Calu3 (cell line): ENCODE measurements around the gene FRMD5. TPM values are rescaled to one million over a fixed set of nuclear protein-coding genes. Genes with fewer than 3 reads are reported as not detected.

Source experiments
- BruUV-seq: library from RNA; stranded (reverse); fragments of 400-500 nt; replicated peaks from 2 replicates; lab custom pipeline; 2021; lab: Mats Ljungman, UMichigan
- CTCF ChIA-PET: fragments of 300-600 bp; sonication (Branson Sonifier 250); formaldehyde crosslinking; loops from one replicate; lab custom pipeline; 2022; ENCODE audit warnings: antibody characterized with exemption; lab: Charles Lee
- DNase-seq: peaks from one replicate; pipeline ENCODE4 v3.0.0; 2022
- H3K27ac Mint-ChIP-seq: one replicate; pipeline ENCODE4 v1.8.0; 2022; ENCODE audit warnings: mixed read lengths; ENCODE audit not compliant: unreplicated experiment
- H3K27me3 Mint-ChIP-seq: one replicate; pipeline ENCODE4 v1.8.0; 2022; ENCODE audit warnings: mixed read lengths; ENCODE audit not compliant: unreplicated experiment
- H3K36me3 Mint-ChIP-seq: one replicate; pipeline ENCODE4 v1.8.0; 2022; ENCODE audit warnings: mild to moderate bottlenecking, moderate library complexity, mixed read lengths; ENCODE audit not compliant: insufficient read depth, unreplicated experiment
- H3K4me1 Mint-ChIP-seq: one replicate; pipeline ENCODE4 v1.8.0; 2022; ENCODE audit warnings: mild to moderate bottlenecking, low read depth, mixed read lengths; ENCODE audit not compliant: unreplicated experiment
- H3K4me3 Mint-ChIP-seq: one replicate; pipeline ENCODE4 v1.8.0; 2022; ENCODE audit warnings: mild to moderate bottlenecking, low read depth, moderate library complexity, mixed read lengths; ENCODE audit not compliant: unreplicated experiment
- H3K9me3 Mint-ChIP-seq: one replicate; pipeline ENCODE4 v1.8.0; 2022; ENCODE audit warnings: low read depth, mixed read lengths; ENCODE audit not compliant: unreplicated experiment
- intact Hi-C: fragments of 100-400 bp; cut with micrococcal nuclease; formaldehyde crosslinking; loops from one replicate; pipeline ENCODE4 v1.10.0; 2022; ENCODE audit not compliant: unreplicated experiment
- total RNA-seq: library from RNA; stranded (reverse); gene quantifications from 2 replicates; pipeline ENCODE4 v1.2.3, GENCODE V29; 2022
- TF ChIP-seq, protein P1 (sequence below): fragments of 200-600 bp; IDR thresholded peaks from one replicate; pipeline ENCODE4 v1.8.0; 2022; ENCODE audit warnings: antibody characterized with exemption; ENCODE audit not compliant: unreplicated experiment

Gene FRMD5
- total RNA-seq, 1 experiment from 2014 or later = 10.9 TPM

DNA sequence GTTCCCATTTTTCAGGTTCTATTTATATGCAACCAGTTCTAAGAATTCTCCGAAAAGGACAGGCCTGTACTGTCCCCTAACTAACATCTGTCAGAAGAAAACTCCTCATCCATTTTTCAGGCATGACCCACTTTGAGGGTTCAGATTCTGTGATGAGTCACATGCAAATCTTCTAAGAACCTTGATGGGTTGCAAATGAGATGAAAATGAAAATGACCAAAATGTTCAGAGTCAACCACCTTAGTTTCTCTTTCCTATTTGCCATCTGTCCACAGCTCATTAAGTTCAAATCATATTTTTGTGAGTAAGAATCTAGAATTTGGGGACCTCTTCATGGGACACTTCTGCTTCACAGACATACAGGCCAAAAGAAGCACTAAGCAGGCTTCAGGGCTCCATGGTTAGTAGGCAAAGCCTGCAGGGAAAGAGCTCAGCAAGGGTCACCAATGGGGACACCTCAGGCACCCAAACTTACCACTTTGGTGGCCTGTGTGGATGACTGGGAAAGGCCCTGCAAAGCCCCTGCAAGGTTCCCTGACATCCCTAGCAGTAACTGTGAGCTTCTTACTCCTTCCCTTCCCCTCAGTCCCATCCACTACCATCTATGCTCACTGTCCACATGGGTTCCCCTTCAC is 246.3 kb downstream of the FRMD5 start:
- TF ChIP-seq, protein P1, sequence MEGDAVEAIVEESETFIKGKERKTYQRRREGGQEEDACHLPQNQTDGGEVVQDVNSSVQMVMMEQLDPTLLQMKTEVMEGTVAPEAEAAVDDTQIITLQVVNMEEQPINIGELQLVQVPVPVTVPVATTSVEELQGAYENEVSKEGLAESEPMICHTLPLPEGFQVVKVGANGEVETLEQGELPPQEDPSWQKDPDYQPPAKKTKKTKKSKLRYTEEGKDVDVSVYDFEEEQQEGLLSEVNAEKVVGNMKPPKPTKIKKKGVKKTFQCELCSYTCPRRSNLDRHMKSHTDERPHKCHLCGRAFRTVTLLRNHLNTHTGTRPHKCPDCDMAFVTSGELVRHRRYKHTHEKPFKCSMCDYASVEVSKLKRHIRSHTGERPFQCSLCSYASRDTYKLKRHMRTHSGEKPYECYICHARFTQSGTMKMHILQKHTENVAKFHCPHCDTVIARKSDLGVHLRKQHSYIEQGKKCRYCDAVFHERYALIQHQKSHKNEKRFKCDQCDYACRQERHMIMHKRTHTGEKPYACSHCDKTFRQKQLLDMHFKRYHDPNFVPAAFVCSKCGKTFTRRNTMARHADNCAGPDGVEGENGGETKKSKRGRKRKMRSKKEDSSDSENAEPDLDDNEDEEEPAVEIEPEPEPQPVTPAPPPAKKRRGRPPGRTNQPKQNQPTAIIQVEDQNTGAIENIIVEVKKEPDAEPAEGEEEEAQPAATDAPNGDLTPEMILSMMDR = no peak
- DNase-seq = no peak
- CTCF ChIA-PET = no interaction called here
- BruUV-seq = no TSS peak
- H3K4me3 Mint-ChIP-seq = no peak overlapping the region
- H3K36me3 Mint-ChIP-seq = no peaks in the 10 kb centered on the region
- H3K4me1 Mint-ChIP-seq = no peaks in the 10 kb centered on the region
- intact Hi-C loops = no loop called here
- H3K9me3 Mint-ChIP-seq = no peaks in the 10 kb centered on the region
- H3K27me3 Mint-ChIP-seq = no peaks in the 10 kb centered on the region
- no peak overlapping the region for H3K27ac Mint-ChIP-seq

DNA sequence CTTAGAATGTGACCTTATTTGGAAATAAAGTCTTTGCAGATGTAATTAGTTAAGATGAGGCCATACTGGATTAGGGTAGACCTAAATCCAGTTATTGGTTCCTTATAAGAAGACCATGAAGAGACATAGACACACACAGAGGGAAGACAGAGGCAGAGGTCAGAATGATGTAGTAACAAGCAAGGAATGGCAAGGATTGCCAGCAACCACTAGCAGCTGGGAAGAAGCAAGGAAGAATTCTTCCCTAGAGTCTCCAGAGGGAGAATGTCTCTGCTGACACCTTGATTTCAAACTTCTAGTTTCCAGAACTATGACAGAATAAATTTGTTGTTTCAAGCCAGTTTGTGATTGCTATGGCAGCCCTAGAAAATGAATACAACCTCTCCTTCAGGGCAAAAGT is 251.6 kb downstream of the FRMD5 start:
- peaks cover 8% of the 10 kb centered on the region for H3K4me1 Mint-ChIP-seq
- H3K9me3 Mint-ChIP-seq = no peaks in the 10 kb centered on the region
- no peaks in the 10 kb centered on the region for H3K27me3 Mint-ChIP-seq
- H3K4me3 Mint-ChIP-seq = no peak overlapping the region
- DNase-seq = no peak
- intact Hi-C loops = no loop called here
- CTCF ChIA-PET = no interaction called here
- TF ChIP-seq, protein P1 = no peak
- no TSS peak for BruUV-seq
- H3K36me3 Mint-ChIP-seq = no peaks in the 10 kb centered on the region
- H3K27ac Mint-ChIP-seq = no peak overlapping the region

DNA sequence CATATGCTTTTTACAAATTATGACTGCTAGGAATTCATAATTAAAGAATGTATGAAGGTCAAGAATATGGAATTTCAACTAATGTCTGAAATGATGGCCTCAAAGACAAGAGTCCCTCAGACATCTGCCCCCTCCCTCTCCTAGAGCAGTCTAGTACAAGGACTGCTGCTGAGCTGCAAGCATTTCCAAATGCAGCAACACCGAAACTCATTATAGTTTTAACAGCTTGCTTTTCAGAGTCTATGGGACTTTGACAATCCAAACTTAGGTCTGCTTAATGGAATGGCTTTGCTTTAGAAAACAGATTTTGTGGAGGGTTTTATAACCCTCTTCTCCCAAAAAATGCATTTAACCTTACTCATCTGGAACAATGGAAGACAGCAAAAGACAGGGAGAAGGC is 252.9 kb downstream of the FRMD5 start:
- no peak for DNase-seq
- CTCF ChIA-PET = no interaction called here
- Mint-ChIP-seq H3K4me3 (no peak overlapping the region), H3K36me3 (no peaks in the 10 kb centered on the region), H3K27me3 (no peaks in the 10 kb centered on the region), H3K27ac (no peak overlapping the region), H3K9me3 (no peaks in the 10 kb centered on the region), H3K4me1 (peaks cover 8% of the 10 kb centered on the region)
- TF ChIP-seq, protein P1 = no peak
- intact Hi-C loops = no loop called here
- no TSS peak for BruUV-seq

DNA sequence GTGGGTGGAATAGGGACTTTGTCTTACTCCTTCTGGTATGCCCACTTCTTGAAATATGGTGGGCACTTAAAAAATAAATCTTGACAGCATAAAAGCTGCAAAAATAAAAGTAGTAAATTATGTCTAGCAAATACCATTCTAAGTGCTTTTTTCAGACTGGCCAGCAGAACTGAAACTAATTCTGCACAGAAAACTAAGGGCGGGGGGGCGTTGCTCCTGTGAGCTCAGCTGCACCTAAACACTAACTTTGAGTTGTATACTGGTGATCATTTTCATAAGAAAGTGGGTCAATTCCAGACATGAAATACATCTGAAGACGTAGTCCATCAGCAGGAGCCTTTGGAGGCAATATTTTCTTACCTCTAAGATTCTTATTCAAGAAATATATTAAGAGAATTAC is 253.5 kb downstream of the FRMD5 start:
- intact Hi-C loops = no loop called here
- TF ChIP-seq, protein P1 = no peak
- CTCF ChIA-PET = no interaction called here
- H3K27me3 Mint-ChIP-seq = no peaks in the 10 kb centered on the region
- no peaks in the 10 kb centered on the region for H3K36me3 Mint-ChIP-seq
- no peak overlapping the region for H3K27ac Mint-ChIP-seq
- H3K4me1 Mint-ChIP-seq = peaks cover 8% of the 10 kb centered on the region
- no TSS peak for BruUV-seq
- DNase-seq = no peak
- H3K4me3 Mint-ChIP-seq = no peak overlapping the region
- H3K9me3 Mint-ChIP-seq = no peaks in the 10 kb centered on the region
